IMR-90 (cell line): ENCODE results near the gene GNAO1. TPM values are rescaled to one million over a fixed set of nuclear protein-coding genes. Genes with fewer than 3 reads are reported as not detected.

Experiments used
- ATAC-seq: fragments of 200-7000 bp; cut with Tn5 transposase; 2 replicates; pipeline ENCODE4 v1.9.1; 2020; ENCODE audit warnings: low read depth, mild to moderate bottlenecking, moderate library complexity
- BruUV-seq: library from RNA; stranded (reverse); fragments of 400-500 nt; replicated peaks from 2 replicates; lab custom pipeline; 2021; lab: Mats Ljungman, UMichigan
- CTCF ChIA-PET: fragments of 300-600 bp; formaldehyde crosslinking; extraction: SDS; loops from one replicate; lab custom pipeline; 2021; ENCODE audit warnings: antibody characterized with exemption; lab: Yijun Ruan, JAX
- POLR2A ChIA-PET: fragments of 300-600 bp; sonication (Branson Sonifier 250); formaldehyde crosslinking; loops from one replicate; lab custom pipeline; 2022; ENCODE audit warnings: antibody characterized with exemption; ENCODE audit not compliant: unreplicated experiment; lab: Charles Lee
- DNase-seq: peaks from one replicate; pipeline ENCODE4 v3.0.0; 2013
- H2AFZ ChIP-seq: replicated peaks from 2 replicates; pipeline ENCODE3; 2013; ENCODE audit warnings: low read length, mild to moderate bottlenecking; ENCODE audit not compliant: poor library complexity
- H2AK5ac ChIP-seq: 2 replicates; pipeline ENCODE4 v1.6.1; 2013; ENCODE audit warnings: low read depth, low read length, inconsistent platforms
- H2AK9ac ChIP-seq: replicated peaks from 2 replicates; pipeline ENCODE3; 2013; ENCODE audit warnings: mild to moderate bottlenecking, low read depth, low read length, moderate library complexity; ENCODE audit not compliant: poor library complexity
- H2BK120ac ChIP-seq: 2 replicates; pipeline ENCODE4 v1.6.1; 2013; ENCODE audit warnings: low read depth, low read length, inconsistent platforms
- H2BK15ac ChIP-seq: 3 replicates; pipeline ENCODE4 v1.6.1; 2013; ENCODE audit warnings: low read depth, low read length, inconsistent platforms
- H2BK20ac ChIP-seq: 2 replicates; pipeline ENCODE4 v1.6.1; 2013; ENCODE audit warnings: low read depth, mild to moderate bottlenecking, inconsistent platforms, low read length, moderate library complexity
- H2BK5ac ChIP-seq: 2 replicates; pipeline ENCODE4 v1.6.1; 2013; ENCODE audit warnings: mild to moderate bottlenecking, low read depth, low read length, inconsistent platforms; ENCODE audit not compliant: poor library complexity, severe bottlenecking
- H3K14ac ChIP-seq: replicated peaks from 2 replicates; pipeline ENCODE4 v1.6.1; 2013; ENCODE audit warnings: low read depth, low read length, inconsistent platforms
- H3K18ac ChIP-seq: 2 replicates; pipeline ENCODE4 v1.6.1; 2013; ENCODE audit warnings: low read depth, low read length, control low read depth
- H3K23ac ChIP-seq: 2 replicates; pipeline ENCODE4 v1.6.1; 2013; ENCODE audit warnings: low read depth, low read length, inconsistent platforms
- H3K27ac ChIP-seq: 2 replicates; pipeline ENCODE4 v1.5.1; 2013; ENCODE audit warnings: mild to moderate bottlenecking, control low read depth, low read length; ENCODE audit not compliant: insufficient read depth
- H3K27me3 ChIP-seq: 2 replicates; pipeline ENCODE4 v1.6.1; 2013; ENCODE audit warnings: low read length; ENCODE audit not compliant: control insufficient read depth, insufficient read depth
- H3K36me3 ChIP-seq: 2 replicates; pipeline ENCODE4 v1.6.1; 2013; ENCODE audit warnings: low read length, mixed read lengths; ENCODE audit not compliant: control insufficient read depth, insufficient read depth
- H3K4ac ChIP-seq: 2 replicates; pipeline ENCODE4 v1.6.1; 2013; ENCODE audit warnings: low read depth, low read length, inconsistent platforms
- H3K4me1 ChIP-seq: 2 replicates; pipeline ENCODE4 v1.6.1; 2013; ENCODE audit warnings: low read length, mixed read lengths; ENCODE audit not compliant: control insufficient read depth, insufficient read depth
- H3K4me2 ChIP-seq: 2 replicates; pipeline ENCODE4 v1.6.1; 2013; ENCODE audit warnings: low read depth, mild to moderate bottlenecking, control low read depth, low read length, moderate library complexity
- H3K4me3 ChIP-seq: 2 replicates; pipeline ENCODE4 v1.5.1; 2013; ENCODE audit warnings: low read depth, mild to moderate bottlenecking, control low read depth, low read length, moderate library complexity; ENCODE audit not compliant: insufficient read depth
- H3K56ac ChIP-seq: 2 replicates; pipeline ENCODE4 v1.6.1; 2013; ENCODE audit warnings: low read length, inconsistent platforms; ENCODE audit not compliant: insufficient read depth; ENCODE audit errors: extremely low read depth
- H3K79me1 ChIP-seq, 2 experiments: 2 replicates each; pipeline ENCODE4 v1.6.1; 2013; ENCODE audit warnings: low read length in 2 of 2, inconsistent platforms in 1 of 2, low read depth in 1 of 2
- H3K9ac ChIP-seq: 2 replicates; pipeline ENCODE4 v1.6.1; 2013; ENCODE audit warnings: low read depth, low read length, control low read depth
- H3K9me1 ChIP-seq: 2 replicates; pipeline ENCODE4 v1.6.1; 2013; ENCODE audit warnings: low read length, inconsistent platforms; ENCODE audit not compliant: insufficient read depth
- H3K9me3 ChIP-seq: 2 replicates; pipeline ENCODE4 v1.6.1; 2013; ENCODE audit warnings: low read length; ENCODE audit not compliant: control insufficient read depth, insufficient read depth
- H4K20me1 ChIP-seq: 2 replicates; pipeline ENCODE4 v1.6.1; 2013; ENCODE audit warnings: low read length, inconsistent platforms; ENCODE audit not compliant: insufficient read depth
- H4K5ac ChIP-seq: 2 replicates; pipeline ENCODE4 v1.6.1; 2013; ENCODE audit warnings: mild to moderate bottlenecking, low read depth, low read length, control low read depth
- H4K8ac ChIP-seq, 2 experiments: 2 replicates each; pipeline ENCODE4 v1.6.1; 2013; ENCODE audit warnings: low read depth in 2 of 2, low read length in 2 of 2, control low read depth in 1 of 2, inconsistent platforms in 1 of 2
- H4K91ac ChIP-seq: 2 replicates; pipeline ENCODE4 v1.6.1; 2013; ENCODE audit warnings: low read depth, low read length, inconsistent platforms; ENCODE audit not compliant: insufficient read depth
- FOS ChIP-seq: fragments of 150-350 bp; IDR thresholded peaks from 2 replicates; pipeline ENCODE4 v1.6.1; 2016; ENCODE audit warnings: low read depth, low read length
- WGBS, 2 experiments: methylation state at CpG; one replicate each; pipeline versions ENCODE4 v1.1.5 to v1.1.7; 2013; ENCODE audit warnings: missing lambda C conversion rate in 2 of 2; ENCODE audit not compliant: insufficient read length in 1 of 2; ENCODE audit errors: extremely low coverage in 2 of 2; 5-methylcytosine and 5-hydroxymethylcytosine counted together
- dilution Hi-C: fragments of 300-500 bp; cut with HindIII; formaldehyde crosslinking; loops from one replicate; pipeline ENCODE4 v1.14.3; 2018; ENCODE audit warnings: low sequenced_read_pairs; ENCODE audit not compliant: unreplicated experiment
- in situ Hi-C: fragments of 300-500 bp; cut with MboI; formaldehyde crosslinking; loops from 3 replicates; pipeline ENCODE4 v1.14.3; 2019; ENCODE audit warnings: low sequenced_read_pairs, inconsistent platforms, mixed read lengths
- intact Hi-C: fragments of 100-400 bp; cut with micrococcal nuclease; formaldehyde crosslinking; loops from 2 replicates; pipeline ENCODE4 v1.10.0; 2022
- polyA plus RNA-seq, 3 experiments: library from polyadenylated mRNA; depleted of rRNA; stranded (reverse); fragments of >200 nt; gene quantifications; 2 replicates each; pipeline ENCODE4 v1.2.3, GENCODE V29; 2012; ENCODE audit warnings: low replicate concordance in 1 of 3
- total RNA-seq: library from RNA; depleted of rRNA; stranded (reverse); fragments of >200 nt; gene quantifications from 2 replicates; pipeline ENCODE4 v1.2.3, GENCODE V29; 2012

The GNAO1 gene
- total and polyA plus RNA-seq, 2 of the 4 experiments (the other 2 are of a cell fraction): under 0.01 to 0.07 TPM

- H2BK15ac ChIP-seq: no peak overlapping the region
- intact Hi-C loops: loop anchor here (10.0 kb wide), 1 partner anchor 250 kb away; the partner anchor contains the start of gene MT2A
Observed at GRCh38 chr16:56354746-56355145, 163.5 kb downstream of the GNAO1 start.

More at GRCh38 chr16:56354746-56355145, 163.5 kb downstream of the GNAO1 start:
- no peak overlapping the region for H2AFZ ChIP-seq
- H2AK5ac ChIP-seq: no peak overlapping the region
- peaks cover 8% of the 10 kb centered on the region for H3K9me1 ChIP-seq
- no peak overlapping the region for H2BK120ac ChIP-seq
- ATAC-seq (no peak), DNase-seq (no peak)
- no peak overlapping the region for H4K8ac ChIP-seq
- H3K4me1 ChIP-seq: peaks cover 12% of the 10 kb centered on the region
- no peak overlapping the region for H3K4me3 ChIP-seq
- H4K91ac ChIP-seq: no peak overlapping the region
- H4K20me1 ChIP-seq: no peaks in the 10 kb centered on the region
- no peak overlapping the region for H2BK5ac ChIP-seq
- in situ Hi-C loops: loop anchor here (25.0 kb wide), 1 partner anchor 867 kb away; the partner anchor contains the start of gene MMP2
- no peak overlapping the region for H3K18ac ChIP-seq
- H4K5ac ChIP-seq: no peak overlapping the region
- no peaks in the 10 kb centered on the region for H3K9me3 ChIP-seq
- no peak for TF ChIP-seq FOS
- ChIA-PET CTCF (no interaction called here), POLR2A (no interaction called here)
- no TSS peak for BruUV-seq
- peaks cover 5% of the 10 kb centered on the region; the same call in 1 of the 2 replicates for H3K27me3 ChIP-seq
- no peak overlapping the region for H3K14ac ChIP-seq
- H3K23ac ChIP-seq: no peak overlapping the region
- H3K4ac ChIP-seq: no peak overlapping the region
- 88% methylated on average over 9 of the region's 17 CpGs; no CpG with 5 or more reads in 1 of the 2 experiments for WGBS, 2 experiments
- no peaks in the 10 kb centered on the region for H3K36me3 ChIP-seq
- H3K4me2 ChIP-seq: no peak overlapping the region
- peaks cover 0 to 8% of the 10 kb centered on the region in 2 experiments; a peak in 1 of 4 replicates for H3K79me1 ChIP-seq
- no peak overlapping the region for H3K9ac ChIP-seq
- H2AK9ac ChIP-seq: no peak overlapping the region
- H3K56ac ChIP-seq: no peak overlapping the region
- dilution Hi-C loops: no loop called here
- H2BK20ac ChIP-seq: no peak overlapping the region
- H3K27ac ChIP-seq: no peak overlapping the region
